Activated naive CD4-positive, alpha-beta T cell treated with anti-CD3 and anti-CD28 coated beads, Interleukin-2, amount 50 U/mL, for 16 hours (primary cell): Measurements from ENCODE around the gene RPS6KC1.
"Not testable (repeated sequence)": the region's sequence is repeated elsewhere in the genome, so short reads cannot be mapped to it uniquely, and the experiment has no call there.

ENCODE experiments used
- DNase-seq: peaks from one replicate; pipeline ENCODE4 v3.0.0-alpha.2; 2020

The RPS6KC1 gene

GRCh38 chr1:213051127-213051880 is at the start of gene RPS6KC1:
TSS of gene RPS6KC1 (plus strand) at chr1:213051241. CDS start at chr1:213051405, 164 bp downstream.
- peak; percentile 87 for DNase-seq

- DNase-seq = no peak
Observed at GRCh38 chr1:213003256-213003655, 47.8 kb upstream of the RPS6KC1 start.

- DNase-seq = no peak
Observed at GRCh38 chr1:213008564-213008963, 42.5 kb upstream of the RPS6KC1 start.

GRCh38 chr1:213014642-213015041 is 36.4 kb upstream of the RPS6KC1 start:
- no peak for DNase-seq

- peak; percentile 97 for DNase-seq
Observed at GRCh38 chr1:213015099-213016050, 35.7 kb upstream of the RPS6KC1 start, which contains the start of gene ANGEL2. TSS of gene ANGEL2 (minus strand) at chr1:213015867. CDS start at chr1:213015671, 196 bp downstream.

GRCh38 chr1:213017447-213018273 is 33.4 kb upstream of the RPS6KC1 start:
- DNase-seq = no peak

GRCh38 chr1:213019450-213019849 is 31.6 kb upstream of the RPS6KC1 start:
- DNase-seq = no peak

- no peak for DNase-seq
Observed at GRCh38 chr1:213020016-213020415, 31.0 kb upstream of the RPS6KC1 start.

- DNase-seq = not testable (repeated sequence)
Observed at GRCh38 chr1:213027024-213027423, 24.0 kb upstream of the RPS6KC1 start.

- no peak for DNase-seq
Observed at GRCh38 chr1:213032651-213033050, 18.4 kb upstream of the RPS6KC1 start.

- DNase-seq = no peak
Observed at GRCh38 chr1:213034713-213035112, 16.3 kb upstream of the RPS6KC1 start.

GRCh38 chr1:213035573-213035972 is 15.5 kb upstream of the RPS6KC1 start:
- DNase-seq = no peak

GRCh38 chr1:213041443-213041842 is 9.6 kb upstream of the RPS6KC1 start:
- no peak for DNase-seq

GRCh38 chr1:213045321-213046226 is 5.5 kb upstream of the RPS6KC1 start:
- DNase-seq = not testable (repeated sequence)

- DNase-seq = no peak
Observed at GRCh38 chr1:213049232-213049631, 1.8 kb upstream of the RPS6KC1 start.

GRCh38 chr1:213050745-213051126 is 305 bp upstream of the RPS6KC1 start:
- DNase-seq = no peak

- DNase-seq = no peak
Observed at GRCh38 chr1:213051881-213052202, 801 bp downstream of the RPS6KC1 start.

- no peak for DNase-seq
Observed at GRCh38 chr1:213053455-213053854, 2.4 kb downstream of the RPS6KC1 start.

GRCh38 chr1:213054142-213054541 is 3.1 kb downstream of the RPS6KC1 start:
- DNase-seq = no peak

- DNase-seq = no peak
Observed at GRCh38 chr1:213054733-213055591, 3.9 kb downstream of the RPS6KC1 start.

GRCh38 chr1:213055767-213056166 is 4.7 kb downstream of the RPS6KC1 start:
- DNase-seq = no peak
